ENCODE measurements around the gene ENG. TPM values are rescaled to one million over a fixed set of nuclear protein-coding genes. Genes with fewer than 3 reads are reported as not detected.

ENG gene
- total and polyA plus RNA-seq, 2 donors, result 16.4 to 196 TPM

Small RNAs within 50 kb of the gene (small RNA-seq; reads per million reads assigned to genes)
- gene MIR4672 (not detected), gene RF00019 (not detected), gene RNA5SP296 (not detected)

Other genes starting within 250 kb of the ENG start
- 13.7 TPM for gene STXBP1, start 242.4 kb downstream of the ENG start, total RNA-seq
- 28.9 TPM for gene STXBP1, start 242.4 kb downstream of the ENG start, polyA plus RNA-seq
- not detected for gene CFAP157, start 147.7 kb downstream of the ENG start, total RNA-seq
- gene CFAP157, start 147.7 kb downstream of the ENG start, polyA plus RNA-seq, result 0.23 TPM
- 5.7 TPM for gene PTRH1, start 139.0 kb downstream of the ENG start, total RNA-seq
- 29.8 TPM for gene PTRH1, start 139.0 kb downstream of the ENG start, polyA plus RNA-seq
- not detected for gene TTC16, start 138.6 kb downstream of the ENG start, total RNA-seq
- gene TTC16, start 138.6 kb downstream of the ENG start, polyA plus RNA-seq, result not detected
- 3.8 TPM for gene TOR2A, start 119.4 kb downstream of the ENG start, total RNA-seq
- 16.5 TPM for gene TOR2A, start 119.4 kb downstream of the ENG start, polyA plus RNA-seq
- gene SH2D3C, start 76.0 kb downstream of the ENG start, total RNA-seq, result 11.6 TPM
- gene SH2D3C, start 76.0 kb downstream of the ENG start, polyA plus RNA-seq, result 16.6 TPM
- 30.1 TPM for gene CDK9, start 68.6 kb downstream of the ENG start, total RNA-seq
- gene CDK9, start 68.6 kb downstream of the ENG start, polyA plus RNA-seq, result 66.2 TPM
- 18.6 TPM for gene FPGS, start 51.8 kb downstream of the ENG start, total RNA-seq
- gene FPGS, start 51.8 kb downstream of the ENG start, polyA plus RNA-seq, result 57.7 TPM
- gene AK1, start 23.0 kb upstream of the ENG start, total RNA-seq, result 27.3 TPM
- gene AK1, start 23.0 kb upstream of the ENG start, polyA plus RNA-seq, result 57.2 TPM
- 17.7 TPM for gene ST6GALNAC6, start 44.9 kb upstream of the ENG start, total RNA-seq
- 105 TPM for gene ST6GALNAC6, start 44.9 kb upstream of the ENG start, polyA plus RNA-seq
- 6.8 TPM for gene ST6GALNAC4, start 62.4 kb upstream of the ENG start, total RNA-seq
- 35.1 TPM for gene ST6GALNAC4, start 62.4 kb upstream of the ENG start, polyA plus RNA-seq
- gene PIP5KL1, start 76.1 kb upstream of the ENG start, total RNA-seq, result 0.48 TPM
- 1.4 TPM for gene PIP5KL1, start 76.1 kb upstream of the ENG start, polyA plus RNA-seq
- gene DPM2, start 83.2 kb upstream of the ENG start, total RNA-seq, result 7.5 TPM
- 32.1 TPM for gene DPM2, start 83.2 kb upstream of the ENG start, polyA plus RNA-seq
- 30.4 TPM for gene EEIG1, start 126.3 kb upstream of the ENG start, total RNA-seq
- 67.1 TPM for gene EEIG1, start 126.3 kb upstream of the ENG start, polyA plus RNA-seq
- 6.9 TPM for gene NAIF1, start 212.7 kb upstream of the ENG start, total RNA-seq
- gene NAIF1, start 212.7 kb upstream of the ENG start, polyA plus RNA-seq, result 8.2 TPM
- gene SLC25A25, start 213.6 kb upstream of the ENG start, total RNA-seq, result 14.4 TPM
- 23.1 TPM for gene SLC25A25, start 213.6 kb upstream of the ENG start, polyA plus RNA-seq

Measured in urinary bladder (tissue), 2 donors.